ENCODE results near the gene TRPM8. TPM values are rescaled to one million over a fixed set of nuclear protein-coding genes. Genes with fewer than 3 reads are reported as not detected.
"Not testable (repeated sequence)": the region's sequence is repeated elsewhere in the genome, so short reads cannot be mapped to it uniquely, and the experiment has no call there.

TRPM8 gene
- total RNA-seq, 1 donor from 2014 or later, result not detected

GRCh38 chr2:233936089-233936488 is 18.9 kb downstream of the TRPM8 start:
- no peak for DNase-seq (ENCODE audit: low read depth, low spot score)

DNA sequence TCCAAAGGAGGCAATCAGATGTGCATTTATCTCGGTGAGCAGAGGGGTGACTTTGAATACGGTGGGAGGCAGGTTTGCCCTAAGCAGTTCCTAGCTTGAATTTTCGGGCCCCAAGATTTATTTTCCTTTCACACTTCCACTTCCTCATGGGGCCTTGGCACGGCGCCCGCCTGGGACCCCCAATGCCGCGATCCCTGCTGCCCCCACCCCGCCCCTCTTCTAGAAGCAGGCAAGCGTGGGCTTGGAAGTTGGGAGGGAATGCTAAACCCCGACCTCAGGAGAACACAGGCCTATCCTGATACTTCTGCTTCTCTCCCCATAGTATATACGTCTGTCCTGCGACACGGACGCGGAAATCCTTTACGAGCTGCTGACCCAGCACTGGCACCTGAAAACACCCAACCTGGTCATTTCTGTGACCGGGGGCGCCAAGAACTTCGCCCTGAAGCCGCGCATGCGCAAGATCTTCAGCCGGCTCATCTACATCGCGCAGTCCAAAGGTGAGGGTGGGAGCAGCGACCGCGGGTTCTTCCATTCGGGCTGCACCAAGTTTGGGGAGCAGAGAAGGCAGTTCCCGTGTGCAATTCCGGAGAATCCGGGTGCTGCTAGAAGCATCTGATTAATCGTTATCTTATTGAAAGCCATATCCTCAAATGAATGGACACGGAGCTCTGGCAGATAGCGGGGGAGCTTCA is 21.6 kb downstream of the TRPM8 start:
- no peak for DNase-seq (ENCODE audit: low read depth, low spot score)

- DNase-seq (ENCODE audit: low read depth, low spot score), result no peak
Measured at GRCh38 chr2:233940376-233941276, 23.5 kb downstream of the TRPM8 start.

DNA sequence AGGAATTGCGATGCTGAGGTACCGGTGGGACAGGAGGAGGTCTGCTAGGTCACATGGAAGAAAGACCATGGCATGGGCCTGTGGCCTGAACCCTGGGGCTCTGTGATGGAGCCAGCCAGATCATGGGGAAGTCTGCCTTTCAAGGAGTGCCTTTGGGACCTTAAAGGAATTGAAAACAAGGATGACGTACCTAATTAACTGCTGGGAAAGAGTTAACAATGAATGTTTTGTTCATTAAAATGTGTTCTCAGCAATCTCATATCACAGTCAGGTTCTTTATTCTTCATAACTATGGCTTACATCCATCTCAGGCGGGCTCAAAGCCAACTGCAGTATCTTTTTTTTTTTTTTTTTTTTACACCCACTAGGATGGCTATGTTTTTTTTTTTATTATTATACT is 25.6 kb downstream of the TRPM8 start:
- no peak for DNase-seq (ENCODE audit: low read depth, low spot score)

- DNase-seq (ENCODE audit: low read depth, low spot score), result no peak
Measured at GRCh38 chr2:233944269-233944668, 27.1 kb downstream of the TRPM8 start.

DNA sequence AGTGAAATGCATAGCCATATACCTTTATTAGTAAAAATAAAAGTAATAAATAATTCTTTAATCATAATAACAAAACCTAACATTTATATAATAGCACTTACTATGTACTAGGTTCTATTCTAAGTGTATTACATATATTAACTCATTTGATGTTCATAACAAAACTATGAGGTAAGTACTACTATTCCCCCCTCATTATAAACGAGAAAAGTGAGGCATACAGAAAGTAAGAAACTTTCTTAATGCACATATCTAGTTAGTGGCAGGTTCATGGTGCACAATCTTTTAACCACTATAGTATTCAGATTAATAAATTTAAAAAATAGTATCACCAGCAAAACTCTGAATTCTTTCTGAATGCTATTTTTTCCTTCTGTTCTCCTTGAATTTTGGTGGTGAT is 27.5 kb downstream of the TRPM8 start:
- DNase-seq (ENCODE audit: low read depth, low spot score), result no peak

- no peak for DNase-seq (ENCODE audit: low read depth, low spot score)
Measured at GRCh38 chr2:233945146-233945545, 28.0 kb downstream of the TRPM8 start.

DNA sequence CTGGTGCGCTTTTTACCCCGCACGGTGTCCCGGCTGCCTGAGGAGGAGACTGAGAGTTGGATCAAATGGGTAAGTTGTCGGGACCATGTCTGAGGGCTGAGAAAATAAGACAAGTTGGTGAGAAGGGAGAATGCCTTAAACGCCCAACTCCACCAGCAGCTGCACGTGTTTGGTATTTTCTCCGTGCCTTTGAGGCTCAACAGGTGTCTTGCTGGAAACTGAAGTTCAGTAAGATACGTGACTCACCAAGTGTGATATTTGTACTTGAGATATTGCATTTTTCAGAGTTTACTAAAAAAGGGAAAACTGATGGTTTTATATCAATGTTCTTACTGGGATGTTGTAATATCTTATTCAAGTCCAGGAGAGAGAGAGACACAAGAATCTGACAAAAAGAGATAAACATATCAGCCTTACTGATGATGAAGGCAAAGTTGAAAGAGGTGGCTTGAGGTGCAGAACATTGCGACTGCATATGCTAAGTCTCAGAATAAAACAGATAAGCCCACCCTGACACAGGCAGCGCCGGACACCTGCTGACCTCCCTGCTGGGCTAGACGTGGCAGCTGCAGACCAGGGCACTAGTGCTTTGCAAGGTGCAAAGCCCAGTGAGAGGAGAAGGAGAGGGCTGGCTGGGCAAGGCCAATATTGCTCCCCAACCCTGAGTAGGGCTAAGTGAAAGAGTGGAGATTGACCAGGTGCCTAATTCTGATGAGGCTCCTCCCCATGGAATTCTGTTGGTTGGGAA is 33.1 kb downstream of the TRPM8 start:
- DNase-seq (ENCODE audit: low read depth, low spot score), result no peak

GRCh38 chr2:233952335-233952734 is 35.2 kb downstream of the TRPM8 start:
- DNase-seq (ENCODE audit: low read depth, low spot score), result no peak

GRCh38 chr2:233953087-233953801 is 36.1 kb downstream of the TRPM8 start:
- DNase-seq (ENCODE audit: low read depth, low spot score), result no peak

DNA sequence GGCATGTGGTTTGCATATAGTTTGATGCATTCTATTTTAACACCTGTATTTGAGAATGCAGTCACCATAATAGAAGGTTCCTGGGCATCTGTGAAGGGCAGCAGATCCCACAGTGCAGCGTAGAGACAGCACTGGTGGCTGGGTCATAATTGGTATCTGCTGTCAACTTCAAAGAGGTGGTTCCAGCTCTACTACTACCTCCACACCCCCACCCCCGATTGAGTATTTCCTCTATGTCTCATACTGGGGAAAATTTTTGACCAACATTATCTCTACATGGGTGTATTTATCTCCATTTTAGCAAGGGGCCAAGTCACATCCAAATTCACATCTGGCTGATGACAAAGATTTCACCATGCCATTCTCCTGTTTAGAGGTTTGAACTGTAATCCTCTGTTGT is 43.0 kb downstream of the TRPM8 start:
- no peak for DNase-seq (ENCODE audit: low read depth, low spot score)

- no peak for DNase-seq (ENCODE audit: low read depth, low spot score)
Measured at GRCh38 chr2:233961905-233962304, 44.7 kb downstream of the TRPM8 start.

- DNase-seq (ENCODE audit: low read depth, low spot score), result no peak
Measured at GRCh38 chr2:233964581-233964980, 47.4 kb downstream of the TRPM8 start.

DNA sequence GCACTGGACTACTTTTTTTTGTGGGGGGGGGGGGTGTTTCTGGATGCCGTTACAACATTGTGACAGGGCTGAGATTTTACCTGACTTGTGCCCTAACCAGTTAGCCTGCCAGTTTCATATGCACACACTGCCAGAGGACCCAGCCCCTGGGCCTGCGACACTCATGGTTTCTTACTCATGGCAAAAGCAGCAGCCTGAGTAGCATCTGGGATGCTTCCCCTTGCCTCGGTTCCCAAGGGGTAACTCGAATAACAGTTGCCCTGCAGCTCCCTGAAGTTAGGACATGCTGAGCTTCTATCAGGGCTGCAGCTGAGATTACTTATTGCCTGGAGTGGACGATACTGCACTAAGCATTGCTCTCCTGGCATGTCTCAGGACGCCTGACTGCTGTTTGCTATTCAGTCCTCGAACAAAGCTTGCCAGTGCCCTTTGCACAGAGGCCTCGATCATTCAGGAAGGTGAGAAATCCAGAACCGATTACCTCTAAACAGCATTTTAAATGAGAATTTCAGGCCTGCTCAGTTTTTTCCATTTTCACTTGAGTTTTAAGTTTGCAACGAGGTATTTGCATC is 47.9 kb downstream of the TRPM8 start:
- no peak for DNase-seq (ENCODE audit: low read depth, low spot score)

- not testable (repeated sequence) for DNase-seq (ENCODE audit: low read depth, low spot score)
Measured at GRCh38 chr2:233965646-233966045, 48.5 kb downstream of the TRPM8 start.

GRCh38 chr2:233966388-233966787 is 49.2 kb downstream of the TRPM8 start:
- no peak for DNase-seq (ENCODE audit: low read depth, low spot score)

DNA sequence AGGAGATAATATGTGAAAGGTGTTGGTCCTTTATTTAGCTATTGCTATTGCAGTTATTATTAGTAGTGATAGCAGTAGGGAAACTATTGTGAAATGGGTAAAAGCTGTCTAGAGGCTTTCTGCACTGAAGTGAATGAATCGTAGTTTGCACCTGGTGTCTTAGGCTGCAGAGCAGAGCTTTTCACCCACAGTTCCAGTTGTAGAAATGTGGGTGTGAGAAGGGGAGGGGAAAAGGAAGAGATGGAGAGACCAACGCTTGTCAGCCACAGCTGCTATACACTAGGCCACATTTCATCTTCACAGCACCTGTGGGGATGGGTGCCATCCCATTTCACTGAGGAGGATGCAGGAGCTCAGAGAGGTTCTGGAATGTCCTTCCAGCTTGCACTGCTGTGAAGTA is 50.0 kb downstream of the TRPM8 start:
- no peak for DNase-seq (ENCODE audit: low read depth, low spot score)

GRCh38 chr2:233968556-233968955 is 51.4 kb downstream of the TRPM8 start:
- no peak for DNase-seq (ENCODE audit: low read depth, low spot score)

- not testable (repeated sequence) for DNase-seq (ENCODE audit: low read depth, low spot score)
Measured at GRCh38 chr2:233972460-233972859, 55.3 kb downstream of the TRPM8 start.

DNA sequence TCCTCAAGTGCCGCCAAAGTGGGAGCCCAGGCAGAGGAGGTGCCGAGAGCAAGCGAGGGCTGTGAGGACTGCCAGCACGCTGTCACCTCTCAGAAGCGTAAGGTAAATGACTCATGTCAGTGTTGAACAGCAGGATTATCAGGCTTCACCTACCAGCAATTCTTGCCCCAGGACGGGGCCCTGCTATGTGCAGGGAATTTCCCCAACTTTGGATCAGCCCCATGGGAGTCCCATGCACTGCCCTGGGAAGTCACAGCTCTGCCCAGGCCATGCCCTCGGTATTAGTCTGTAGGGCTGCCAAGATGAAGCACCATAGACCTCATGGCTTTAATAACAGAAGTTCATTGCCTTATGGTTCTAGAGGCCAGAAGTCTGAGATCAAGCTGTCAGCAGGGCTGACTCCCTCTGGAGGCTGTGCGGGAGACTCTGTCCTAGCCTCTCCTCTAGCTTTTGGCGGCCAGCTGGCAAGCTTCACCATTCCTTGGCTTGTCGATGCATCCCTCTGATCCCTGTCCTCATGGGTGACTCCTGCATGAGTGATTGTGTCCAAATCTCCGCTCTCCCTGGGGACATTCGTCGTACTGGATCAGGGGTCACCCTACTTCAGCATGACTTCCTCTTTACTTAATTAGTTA is 55.9 kb downstream of the TRPM8 start:
- no peak for DNase-seq (ENCODE audit: low read depth, low spot score)

DNA sequence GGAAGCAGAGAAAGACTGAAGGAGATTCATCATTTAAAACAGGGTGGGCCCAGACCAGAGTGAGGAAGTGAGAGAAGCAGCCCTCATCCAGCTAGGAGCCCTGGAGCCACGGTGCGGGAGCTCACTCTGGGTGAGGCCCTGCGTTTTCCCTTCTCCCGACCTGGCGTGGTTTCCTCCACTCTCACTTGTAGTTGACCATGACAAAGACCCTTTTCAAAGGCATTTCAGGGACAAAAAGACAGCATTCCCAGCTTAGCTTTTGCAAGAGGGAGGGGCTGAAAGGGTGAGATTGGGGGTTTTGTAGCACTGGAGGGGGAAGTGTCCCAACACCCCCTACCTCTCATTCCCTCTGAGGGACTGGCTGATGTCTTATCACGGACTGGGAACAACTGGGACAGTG is 56.6 kb downstream of the TRPM8 start:
- DNase-seq (ENCODE audit: low read depth, low spot score), result no peak
